Endothelial cell of umbilical vein (primary cell): Measurements from ENCODE around the gene TMEM43. TPM values are rescaled to one million over a fixed set of nuclear protein-coding genes. Genes with fewer than 3 reads are reported as not detected.

ENCODE experiments used
- BruUV-seq: library from RNA; stranded (reverse); fragments of 400-500 nt; replicated peaks from 2 replicates; lab custom pipeline; 2021; lab: Mats Ljungman, UMichigan
- CTCF ChIA-PET: fragments of 300-600, 350-600 bp; sonication (Branson Sonifier 250); formaldehyde crosslinking; loops from one replicate; lab custom pipeline; 2021; ENCODE audit warnings: antibody characterized with exemption, inconsistent platforms; lab: Charles Lee
- POLR2A ChIA-PET: fragments of 300-600, 350-600 bp; sonication (Branson Sonifier 250); formaldehyde crosslinking; loops from one replicate; lab custom pipeline; 2021; ENCODE audit warnings: antibody characterized with exemption, inconsistent platforms; lab: Charles Lee
- DNase-seq: peaks from one replicate; pipeline ENCODE4 v3.0.0-alpha.2; 2011; ENCODE audit warnings: low read depth, low spot score
- FAIRE-seq: peaks from 2 replicates; lab custom pipeline; 2011; peaks lifted over from hg19 to GRCh38; lab: Jason Lieb, UNC
- H2AFZ ChIP-seq: 2 replicates; pipeline ENCODE4 v1.6.0; 2012; ENCODE audit warnings: low read depth, low read length, control low read depth, inconsistent platforms
- H3K27ac ChIP-seq: 2 replicates; pipeline ENCODE4 v1.5.1; 2011; ENCODE audit warnings: low read depth, mild to moderate bottlenecking, control low read depth, low read length, moderate library complexity; ENCODE audit not compliant: insufficient read depth
- H3K27me3 ChIP-seq, 2 experiments: 2 replicates each; pipeline versions ENCODE4 v1.6.0 to v1.6.1; 2011; ENCODE audit warnings: low read length in 2 of 2, mixed read lengths in 1 of 2; ENCODE audit not compliant: control insufficient read depth in 2 of 2, insufficient read depth in 2 of 2
- H3K36me3 ChIP-seq, 2 experiments: 2 replicates in 1 of 2; 3 replicates in 1 of 2; pipeline ENCODE4 v1.5.1; 2011; ENCODE audit warnings: low read length in 2 of 2, mild to moderate bottlenecking in 1 of 2, moderate library complexity in 1 of 2; ENCODE audit not compliant: control insufficient read depth in 2 of 2, insufficient read depth in 2 of 2; ENCODE audit errors: extremely low read depth in 1 of 2
- H3K4me1 ChIP-seq: 3 replicates; pipeline ENCODE4 v1.5.1; 2011; ENCODE audit warnings: mild to moderate bottlenecking, low read length; ENCODE audit not compliant: control insufficient read depth, insufficient read depth; ENCODE audit errors: extremely low read depth
- H3K4me2 ChIP-seq: 2 replicates; pipeline ENCODE4 v1.6.1; 2011; ENCODE audit warnings: low read length, control low read depth, mixed read lengths; ENCODE audit not compliant: insufficient read depth
- H3K4me3 ChIP-seq, 3 experiments: fragments of 200-600 bp in 1 of 3; sonication (generic), shearing (Covaris generic) in 1 of 3; replicated peaks in 1 of 3; 2 replicates each; pipeline ENCODE4 v1.5.1; 2011 to 2016; ENCODE audit warnings: control low read depth in 3 of 3, low read length in 3 of 3, mild to moderate bottlenecking in 2 of 3, inconsistent platforms in 1 of 3, low read depth in 1 of 3, moderate library complexity in 1 of 3; ENCODE audit not compliant: insufficient read depth in 1 of 3
- H3K79me2 ChIP-seq: 2 replicates; pipeline ENCODE4 v1.6.0; 2012; ENCODE audit warnings: low read length, inconsistent platforms; ENCODE audit not compliant: control insufficient read depth, insufficient read depth
- H3K9ac ChIP-seq: replicated peaks from 2 replicates; pipeline ENCODE3; 2011; ENCODE audit warnings: low read length, control low read depth; ENCODE audit not compliant: insufficient read depth; ENCODE audit errors: extremely low read depth
- H3K9me1 ChIP-seq: replicated peaks from 3 replicates; pipeline ENCODE4 v1.6.0; 2011; ENCODE audit warnings: mild to moderate bottlenecking, low read length; ENCODE audit not compliant: control insufficient read depth, insufficient read depth; ENCODE audit errors: extremely low read depth
- H3K9me3 ChIP-seq: replicated peaks from 2 replicates; pipeline ENCODE4 v1.5.1; 2012; ENCODE audit warnings: low read length, inconsistent platforms; ENCODE audit not compliant: control insufficient read depth, insufficient read depth
- H4K20me1 ChIP-seq: replicated peaks from 2 replicates; pipeline ENCODE3; 2011; ENCODE audit warnings: mild to moderate bottlenecking, low read length; ENCODE audit not compliant: control insufficient read depth, insufficient read depth; ENCODE audit errors: extremely low read depth
- EZH2 ChIP-seq: IDR thresholded peaks from 2 replicates; pipeline ENCODE4 v1.6.1; 2012; ENCODE audit warnings: borderline replicate concordance, low read depth, mild to moderate bottlenecking, moderate library complexity, low read length, inconsistent platforms; ENCODE audit not compliant: severe bottlenecking
- FOS ChIP-seq: IDR thresholded peaks from 2 replicates; pipeline ENCODE4 v1.6.1; 2011; ENCODE audit warnings: mild to moderate bottlenecking, low read length, moderate library complexity, borderline replicate concordance; ENCODE audit not compliant: insufficient read depth
- GATA2 ChIP-seq: IDR thresholded peaks from 2 replicates; pipeline ENCODE4 v1.7.0; 2011; ENCODE audit warnings: low read depth, mild to moderate bottlenecking, moderate library complexity, mixed read lengths, low read length; ENCODE audit not compliant: insufficient read length, insufficient read depth
- JUN ChIP-seq: IDR thresholded peaks from 2 replicates; pipeline ENCODE4 v1.6.1; 2011; ENCODE audit warnings: borderline replicate concordance, low read depth; ENCODE audit not compliant: insufficient read length, insufficient read depth
- MAX ChIP-seq: IDR thresholded peaks from 2 replicates; pipeline ENCODE4 v1.6.1; 2011; ENCODE audit not compliant: insufficient read depth, insufficient read length
- MYC ChIP-seq: IDR thresholded peaks from one replicate; pipeline ENCODE4 v1.6.1; 2011; ENCODE audit warnings: mild to moderate bottlenecking, low read depth, low read length
- POLR2A ChIP-seq: IDR thresholded peaks from 2 replicates; pipeline ENCODE4 v1.6.1; 2012; ENCODE audit warnings: low read depth, mild to moderate bottlenecking, control low read depth, low read length
- POLR2AphosphoS5 ChIP-seq: IDR thresholded peaks from 2 replicates; pipeline ENCODE4 v1.6.1; 2012; ENCODE audit warnings: low read depth, mild to moderate bottlenecking, control low read depth, low read length, moderate library complexity; ENCODE audit not compliant: insufficient read depth
- dilution Hi-C: fragments of 300-500 bp; cut with MboI; formaldehyde crosslinking; loops from one replicate; pipeline ENCODE4 v1.15.0; 2019; ENCODE audit warnings: low sequenced_read_pairs; ENCODE audit not compliant: extremely low pct_ligation_motif_present
- intact Hi-C: fragments of 100-400 bp; cut with micrococcal nuclease; formaldehyde crosslinking; loops from one replicate; pipeline ENCODE4 v1.10.0; 2022
- polyA plus RNA-seq, 4 experiments: library from polyadenylated mRNA; depleted of rRNA in 3 of 4; stranded (reverse) in 3 of 4; unstranded in 1 of 4; fragments of >200 nt; gene quantifications; 2 replicates each; pipeline versions ENCODE4 v1.2.1 to v1.2.3, GENCODE V29; 2011 to 2012; ENCODE audit warnings: missing spikeins in 1 of 4
- total RNA-seq: library from RNA; stranded (reverse); gene quantifications from 2 replicates; pipeline ENCODE4 v1.2.3, GENCODE V29; 2021
- TF ChIP-seq, protein P1 (sequence below), 2 donors: IDR thresholded peaks; 1 replicate in 1 of 2; 2 replicates in 1 of 2; pipeline ENCODE4 v1.5.1; 2011; ENCODE audit warnings: low read length in 2 of 2, mild to moderate bottlenecking in 2 of 2, moderate library complexity in 2 of 2, control low read depth in 1 of 2, inconsistent platforms in 1 of 2, low read depth in 1 of 2; ENCODE audit not compliant: insufficient read depth in 1 of 2; ENCODE audit errors: extremely low read depth in 1 of 2

Gene TMEM43
- total and polyA plus RNA-seq, 2 donors (not counting 3 experiments of a cell fraction or from before 2014, with no cell fraction given) = 80.6 to 119 TPM

DNA sequence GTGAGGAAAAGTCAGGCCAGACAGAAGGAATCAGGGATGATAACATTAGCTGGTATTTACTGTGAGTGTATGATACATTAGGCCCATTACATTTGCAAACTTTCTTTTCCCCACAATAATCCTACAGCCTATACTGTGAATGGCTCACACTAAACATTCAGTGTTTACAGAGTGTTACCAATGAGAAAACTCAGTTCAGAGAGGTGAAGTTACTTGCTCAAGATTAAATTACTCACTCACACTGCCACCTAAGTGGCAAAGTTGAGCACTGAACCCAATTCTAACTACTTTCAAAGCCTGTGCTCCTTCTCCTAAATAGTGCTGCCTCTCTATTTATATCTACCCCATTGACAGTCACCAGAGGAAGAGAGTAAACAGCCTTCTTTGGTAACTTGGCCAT is 45.0 kb downstream of the TMEM43 start:
- dilution Hi-C loops = no loop called here
- Histone ChIP-seq H3K9me1 (no peaks in the 10 kb centered on the region), H3K9ac (no peak overlapping the region), H3K9me3 (no peaks in the 10 kb centered on the region), H3K79me2 (peaks cover 7% of the 10 kb centered on the region), H3K4me1 (peaks cover 15% of the 10 kb centered on the region), H3K4me3 (no peak overlapping the region), H3K27ac (peak overlapping the region; percentile 42), H3K27me3 (no peaks in the 10 kb centered on the region), H3K36me3 (peaks cover 38 to 42% of the 10 kb centered on the region in 2 experiments), H4K20me1 (no peaks in the 10 kb centered on the region), H2AFZ (no peak overlapping the region), H3K4me2 (no peak overlapping the region)
- CTCF ChIA-PET = interaction anchor here (0.9 to 1.8 kb wide), 5 partner anchors 17 to 462 kb away, joined by 3 to 11 read pairs (median 6); no protein-coding TSS in a partner anchor
- no TSS peak for BruUV-seq
- intact Hi-C loops = no loop called here
- no peak for FAIRE-seq
- no peak for DNase-seq
- POLR2A ChIA-PET = no interaction called here
- no peak for TF ChIP-seq JUN
- TF ChIP-seq, protein P1, sequence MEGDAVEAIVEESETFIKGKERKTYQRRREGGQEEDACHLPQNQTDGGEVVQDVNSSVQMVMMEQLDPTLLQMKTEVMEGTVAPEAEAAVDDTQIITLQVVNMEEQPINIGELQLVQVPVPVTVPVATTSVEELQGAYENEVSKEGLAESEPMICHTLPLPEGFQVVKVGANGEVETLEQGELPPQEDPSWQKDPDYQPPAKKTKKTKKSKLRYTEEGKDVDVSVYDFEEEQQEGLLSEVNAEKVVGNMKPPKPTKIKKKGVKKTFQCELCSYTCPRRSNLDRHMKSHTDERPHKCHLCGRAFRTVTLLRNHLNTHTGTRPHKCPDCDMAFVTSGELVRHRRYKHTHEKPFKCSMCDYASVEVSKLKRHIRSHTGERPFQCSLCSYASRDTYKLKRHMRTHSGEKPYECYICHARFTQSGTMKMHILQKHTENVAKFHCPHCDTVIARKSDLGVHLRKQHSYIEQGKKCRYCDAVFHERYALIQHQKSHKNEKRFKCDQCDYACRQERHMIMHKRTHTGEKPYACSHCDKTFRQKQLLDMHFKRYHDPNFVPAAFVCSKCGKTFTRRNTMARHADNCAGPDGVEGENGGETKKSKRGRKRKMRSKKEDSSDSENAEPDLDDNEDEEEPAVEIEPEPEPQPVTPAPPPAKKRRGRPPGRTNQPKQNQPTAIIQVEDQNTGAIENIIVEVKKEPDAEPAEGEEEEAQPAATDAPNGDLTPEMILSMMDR (IDR thresholded peaks at IDR 0.05; ENCODE audit: extremely low read depth in 1 of 2, insufficient read depth in 1 of 2, low read depth in 1 of 2, low read length in 2 of 2) = no peak
- TF ChIP-seq MYC = no peak
- TF ChIP-seq EZH2 = no peak
- TF ChIP-seq POLR2AphosphoS5 = no peak
- TF ChIP-seq POLR2A = no peak
- no peak for TF ChIP-seq FOS
- no peak for TF ChIP-seq GATA2
- TF ChIP-seq MAX = no peak
